Measurements from ENCODE around the gene H6PD.

H6PD gene

GRCh38 chr1:9241891-9242290, 7.3 kb downstream of the H6PD start:
- no peak for DNase-seq (ENCODE audit: low read depth)

DNA sequence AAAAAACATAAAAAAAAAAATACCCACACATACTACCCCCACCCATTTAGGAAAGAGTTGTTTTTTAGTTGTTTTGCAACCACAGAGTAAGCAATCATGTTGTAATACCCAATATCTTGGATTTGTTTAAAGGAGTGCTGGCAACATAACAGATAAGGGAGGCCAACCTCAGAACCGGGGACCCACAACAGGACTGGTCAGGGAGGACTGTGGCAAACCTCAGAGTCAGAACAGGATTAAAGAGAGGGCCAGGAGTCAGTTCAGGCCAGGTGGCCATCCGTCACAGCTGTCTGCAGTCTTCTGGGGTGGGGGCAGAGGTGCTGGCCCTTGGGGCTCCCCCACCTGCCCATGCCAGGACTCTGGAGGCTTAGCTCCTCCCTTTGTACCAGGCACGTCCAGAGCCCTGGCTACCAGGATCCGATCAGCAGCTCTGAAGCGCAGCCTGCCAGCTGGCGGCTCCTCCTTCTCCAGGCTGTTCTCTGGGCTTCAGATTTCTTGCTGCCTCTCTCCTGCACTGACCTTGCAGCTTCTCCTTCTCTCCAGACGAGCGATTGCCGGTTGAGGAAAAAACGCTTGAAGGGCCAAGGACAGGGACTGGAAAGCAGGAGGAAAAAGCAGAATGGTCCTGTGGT, 7.9 kb downstream of the H6PD start:
- DNase-seq (ENCODE audit: low read depth): no peak

DNA sequence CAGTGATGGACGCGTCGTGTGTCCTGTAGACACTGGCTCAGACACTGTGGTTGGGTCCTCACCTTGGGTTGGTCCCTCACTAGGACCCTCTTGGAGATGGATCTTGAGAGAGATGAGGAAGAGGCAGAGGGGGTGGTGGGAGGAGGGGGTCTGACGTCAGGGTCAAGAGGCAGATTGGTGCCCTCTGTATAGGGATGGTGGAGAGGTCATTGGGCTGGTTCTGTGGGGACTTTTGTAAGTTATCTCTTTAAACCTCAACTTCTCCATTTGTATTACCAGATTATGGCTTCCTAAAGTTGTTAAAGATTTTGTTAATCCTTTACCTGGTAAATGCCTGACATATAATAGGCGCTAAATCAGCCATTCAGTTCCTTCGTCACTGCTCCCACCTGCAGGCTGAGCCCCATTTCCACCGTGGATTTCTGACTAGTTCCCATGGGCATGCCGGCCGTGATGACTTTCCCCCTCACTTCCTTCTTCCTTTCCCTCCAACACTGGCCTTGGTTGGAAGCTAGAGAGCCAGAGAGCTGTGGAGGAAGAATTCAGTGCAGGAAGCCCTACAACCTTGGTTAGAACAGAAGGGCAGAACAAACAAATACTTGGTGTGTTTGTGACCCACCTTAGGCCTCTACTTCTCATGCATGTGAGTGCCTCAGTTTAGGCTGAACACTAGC, 8.6 kb downstream of the H6PD start:
- DNase-seq (ENCODE audit: low read depth): no peak

DNA sequence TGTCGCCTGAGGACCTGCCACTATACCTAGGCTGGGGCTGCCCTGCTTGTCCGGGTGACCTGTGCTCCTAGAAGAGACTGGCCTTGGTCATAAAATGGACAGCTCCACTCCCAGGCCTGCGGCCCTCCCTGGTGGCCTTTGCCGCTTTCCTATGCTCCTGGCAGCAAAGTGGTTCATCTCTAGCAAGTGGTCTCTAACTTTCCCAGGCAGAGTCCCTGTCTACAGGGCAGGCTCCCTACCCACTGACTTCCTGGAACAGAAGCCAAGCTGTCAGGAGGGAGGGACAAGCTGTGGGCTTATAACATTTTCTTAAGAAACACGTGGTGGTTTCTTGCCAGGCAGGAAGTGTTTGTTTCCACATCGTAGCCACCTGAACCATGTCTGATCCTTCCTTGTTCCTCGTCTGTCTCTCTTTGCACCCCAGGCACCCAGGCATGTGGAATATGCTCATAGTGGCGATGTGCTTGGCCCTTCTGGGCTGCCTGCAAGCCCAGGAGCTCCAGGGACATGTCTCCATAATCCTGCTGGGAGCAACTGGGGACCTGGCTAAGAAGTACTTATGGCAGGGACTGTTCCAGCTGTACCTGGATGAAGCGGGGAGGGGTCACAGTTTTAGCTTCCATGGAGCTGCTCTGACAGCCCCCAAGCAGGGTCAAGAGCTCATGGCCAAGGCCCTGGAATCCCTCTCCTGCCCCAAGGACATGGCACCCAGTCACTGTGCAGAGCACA, 10.1 kb downstream of the H6PD start:
- no peak for DNase-seq (ENCODE audit: low read depth)

GRCh38 chr1:9245230-9245619, 10.7 kb downstream of the H6PD start:
- no peak for DNase-seq (ENCODE audit: low read depth)

GRCh38 chr1:9245661-9246060, 11.1 kb downstream of the H6PD start:
- DNase-seq (ENCODE audit: low read depth): no peak

DNA sequence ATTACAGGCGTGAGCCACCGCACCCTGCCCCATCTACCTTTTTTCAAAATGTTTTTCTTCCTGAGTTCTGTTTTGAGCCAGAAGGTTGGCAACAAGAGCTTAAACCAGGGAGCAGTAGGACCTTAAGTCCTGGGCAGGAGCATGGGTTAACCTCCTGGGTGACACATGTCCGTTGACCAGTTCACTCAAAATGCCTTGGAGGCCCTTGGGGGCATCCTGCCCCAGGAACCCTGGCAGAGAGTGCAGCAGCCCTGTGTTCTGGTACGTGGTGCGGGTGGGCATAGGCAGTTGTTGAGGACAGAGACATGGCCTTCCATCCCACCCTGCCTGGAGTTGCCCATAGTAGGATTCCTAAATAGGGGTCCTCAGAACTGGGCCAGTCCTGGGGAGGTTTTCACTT, 11.6 kb downstream of the H6PD start:
- no peak for DNase-seq (ENCODE audit: low read depth)

DNA sequence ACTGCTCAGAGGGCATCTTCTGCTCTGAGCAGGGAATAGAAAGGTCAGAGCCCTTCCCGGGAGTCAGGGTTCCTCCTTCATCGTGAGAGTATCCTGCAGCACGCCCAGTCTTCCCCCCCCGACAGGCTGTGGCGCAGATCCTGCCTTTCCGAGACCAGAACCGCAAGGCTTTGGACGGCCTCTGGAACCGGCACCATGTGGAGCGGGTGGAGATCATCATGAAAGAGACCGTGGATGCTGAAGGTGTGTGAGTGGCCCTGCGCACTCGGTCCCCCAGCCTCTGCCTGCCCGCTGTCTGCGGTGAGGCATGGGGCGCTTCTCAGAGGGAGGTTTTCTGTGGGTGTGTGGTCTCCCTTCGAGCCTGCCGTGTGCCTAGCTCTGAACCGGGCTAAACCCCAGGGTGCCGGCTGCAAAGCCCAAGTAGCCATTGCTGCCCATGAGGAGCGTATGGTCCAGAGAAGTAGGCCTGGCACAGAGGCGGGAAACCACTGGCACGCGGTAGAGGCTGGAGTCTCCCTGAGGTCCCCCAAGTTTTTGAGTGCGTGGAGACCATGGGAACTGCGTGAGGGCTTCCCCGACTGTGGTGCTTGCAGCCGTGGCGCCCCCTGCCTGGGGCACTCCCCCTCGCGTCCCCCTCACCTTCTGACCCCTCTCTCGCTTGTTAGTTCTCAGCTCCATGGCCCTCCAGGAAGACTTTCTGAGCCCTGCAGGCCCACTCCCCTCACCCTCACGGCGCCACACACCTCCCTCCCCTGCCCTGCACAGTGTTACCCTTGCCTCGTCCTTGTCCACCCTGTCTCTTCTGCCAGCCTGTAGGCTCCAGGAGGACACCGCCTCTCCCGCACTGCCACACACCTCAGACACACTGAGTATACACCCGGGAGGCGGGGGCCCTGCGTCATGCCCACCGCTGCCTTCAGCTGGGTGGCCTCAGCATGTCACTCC, 12.5 kb downstream of the H6PD start:
- DNase-seq (ENCODE audit: low read depth): no peak

DNA sequence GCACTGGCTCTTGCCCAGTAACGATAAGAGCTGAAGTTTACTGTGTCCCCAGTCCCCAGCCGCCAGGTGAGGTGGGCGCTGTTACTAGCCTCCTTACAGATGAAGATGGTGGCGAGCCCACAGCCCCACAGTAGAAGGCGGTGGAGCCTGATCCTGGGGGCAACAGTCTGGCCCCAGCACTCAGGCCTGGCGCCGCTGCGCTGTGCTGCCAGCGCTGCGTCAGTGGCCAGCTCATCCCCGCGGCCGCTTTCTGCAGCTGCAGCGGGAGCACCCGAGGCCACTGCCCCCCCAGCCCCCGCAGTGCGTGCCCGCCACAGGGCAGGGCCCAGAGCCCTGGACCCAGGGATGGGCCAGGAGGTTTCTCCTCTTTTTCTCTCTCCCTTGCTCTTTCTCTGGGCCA, 13.3 kb downstream of the H6PD start:
- DNase-seq (ENCODE audit: low read depth): no peak

DNA sequence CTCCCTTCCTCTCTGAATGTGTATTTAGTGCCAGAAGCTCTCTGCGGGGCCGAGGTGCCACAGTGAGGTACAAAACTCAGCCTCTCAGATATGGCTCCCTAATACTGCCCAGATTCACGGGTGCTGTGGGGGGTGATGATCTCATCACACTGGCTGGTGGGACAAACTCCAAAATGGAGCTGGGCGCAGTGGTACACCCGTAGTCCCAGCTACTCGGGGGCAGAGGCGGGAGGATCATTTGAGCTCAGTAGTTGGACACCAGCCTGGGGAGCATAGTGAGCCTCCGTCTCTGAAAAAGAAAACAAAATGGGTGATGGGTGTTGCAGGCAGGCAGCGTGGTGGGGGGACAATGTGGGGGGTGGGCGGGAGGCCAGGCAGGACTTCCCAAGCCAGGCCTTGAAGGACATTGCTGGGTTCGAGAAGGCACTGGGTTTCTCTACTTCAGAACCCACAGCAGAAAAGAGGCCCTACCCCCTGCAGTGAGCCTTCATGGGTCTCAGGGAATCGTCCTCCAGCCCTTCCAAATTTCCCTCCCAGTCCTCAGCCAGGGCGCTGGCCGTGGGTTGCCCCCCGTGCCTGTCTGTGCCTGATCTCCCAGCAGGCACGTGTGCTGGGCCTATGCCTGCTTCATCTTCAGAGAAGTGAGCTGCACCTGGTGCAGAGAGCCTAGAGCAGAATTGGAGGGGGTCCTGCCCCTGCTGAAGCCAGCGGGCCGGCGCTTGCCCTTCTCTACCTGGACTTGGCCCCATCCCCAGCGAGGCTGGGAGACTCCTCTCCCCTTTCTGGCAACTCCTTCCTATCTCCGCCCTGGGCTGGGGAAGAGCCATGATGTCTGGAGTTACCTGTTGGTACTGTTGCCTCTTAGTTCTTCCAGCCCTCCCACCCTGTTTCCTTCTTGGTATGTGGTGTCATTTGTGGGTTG, 14.0 kb downstream of the H6PD start:
- DNase-seq (ENCODE audit: low read depth): no peak

- no peak for DNase-seq (ENCODE audit: low read depth)
Observed at GRCh38 chr1:9249263-9249533, 14.6 kb downstream of the H6PD start.

DNA sequence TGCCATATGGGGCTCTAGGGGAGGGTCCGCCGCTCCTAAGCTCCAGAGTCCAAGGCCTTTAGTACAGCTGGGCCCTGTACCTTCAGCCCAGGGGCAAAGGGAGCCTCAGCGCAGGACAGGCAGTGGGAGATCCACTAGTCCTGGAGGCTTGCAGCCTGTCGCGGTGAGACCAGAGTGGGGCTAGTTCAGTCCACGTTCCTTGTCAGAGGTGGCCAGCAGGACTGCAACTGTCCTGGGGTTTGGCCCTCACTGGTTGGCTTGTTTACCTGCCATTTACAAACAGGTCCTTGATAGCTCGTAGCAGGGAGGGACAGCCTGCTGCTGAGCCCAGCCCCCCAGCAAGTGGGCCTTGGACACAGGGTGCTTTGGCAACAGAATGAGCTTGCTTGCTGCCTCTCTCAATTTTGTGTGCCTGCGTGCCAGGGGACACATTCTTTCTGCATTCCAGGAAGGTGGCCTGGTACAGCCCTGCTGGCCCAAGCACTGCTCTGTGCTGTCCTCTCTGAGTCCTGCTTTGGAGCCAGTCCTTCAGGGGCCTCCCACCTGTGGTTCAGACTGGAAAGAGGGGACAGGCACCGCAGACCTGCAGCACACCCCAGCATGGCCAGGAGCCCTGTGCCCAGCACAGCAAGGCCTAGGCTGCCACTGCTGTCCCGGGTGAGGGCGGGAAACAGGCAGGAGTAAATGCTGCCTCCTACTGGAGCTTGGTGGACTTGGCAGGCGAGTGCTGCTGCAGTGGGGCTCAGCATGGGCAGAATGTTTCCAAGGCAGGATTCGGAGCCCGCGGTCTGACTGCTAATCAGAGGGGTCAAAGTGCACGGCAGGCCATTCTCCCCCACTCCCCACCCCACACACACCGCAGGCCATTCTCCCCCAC, 15.2 kb downstream of the H6PD start:
- DNase-seq (ENCODE audit: low read depth): no peak

DNA sequence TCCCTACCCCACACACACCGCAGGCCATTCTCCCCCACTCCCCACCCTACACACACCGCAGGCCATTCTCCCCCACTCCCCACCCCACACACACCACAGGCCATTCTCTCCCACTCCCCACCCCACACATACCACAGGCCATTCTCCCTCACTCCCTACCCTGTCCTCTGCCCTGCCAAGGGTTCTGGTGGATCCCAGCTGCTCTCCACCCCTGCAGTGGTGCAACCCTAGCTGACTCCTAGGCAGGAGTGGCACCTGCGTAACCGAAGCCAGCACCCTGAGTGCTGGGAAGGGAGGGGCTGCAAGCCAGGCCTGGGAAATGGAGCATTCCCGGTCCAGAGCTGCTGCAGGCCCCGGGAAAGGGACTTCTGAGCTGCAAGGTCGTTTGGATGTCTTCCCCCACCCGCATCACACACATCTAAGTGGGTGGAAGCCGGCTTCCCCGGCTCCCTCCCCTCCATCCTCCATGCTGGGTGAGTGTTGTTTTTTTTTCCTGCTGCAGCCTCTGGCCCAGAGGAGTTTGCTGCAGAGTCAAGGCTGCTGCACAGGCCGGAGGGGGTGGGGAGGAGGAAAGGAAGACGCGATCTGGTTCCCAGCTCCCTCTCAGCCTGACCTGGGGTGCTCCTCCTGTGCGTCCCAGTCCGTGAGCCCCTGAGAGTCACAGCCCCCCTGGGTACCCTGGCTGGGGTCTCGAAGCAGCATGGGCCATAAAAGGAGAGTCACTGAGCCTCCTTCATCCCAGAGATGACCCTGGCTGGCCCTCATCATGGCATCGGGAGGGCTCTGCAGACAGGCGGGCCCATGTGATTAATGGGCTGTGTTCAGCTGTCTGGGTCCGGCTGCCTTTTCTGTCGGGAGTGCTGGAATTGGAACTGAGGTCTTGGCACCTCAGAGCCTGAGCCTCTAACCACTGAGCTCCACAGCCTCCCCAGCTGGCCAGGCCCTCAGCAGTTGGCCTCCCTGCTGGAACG, 16.1 kb downstream of the H6PD start:
- no peak for DNase-seq (ENCODE audit: low read depth)

DNA sequence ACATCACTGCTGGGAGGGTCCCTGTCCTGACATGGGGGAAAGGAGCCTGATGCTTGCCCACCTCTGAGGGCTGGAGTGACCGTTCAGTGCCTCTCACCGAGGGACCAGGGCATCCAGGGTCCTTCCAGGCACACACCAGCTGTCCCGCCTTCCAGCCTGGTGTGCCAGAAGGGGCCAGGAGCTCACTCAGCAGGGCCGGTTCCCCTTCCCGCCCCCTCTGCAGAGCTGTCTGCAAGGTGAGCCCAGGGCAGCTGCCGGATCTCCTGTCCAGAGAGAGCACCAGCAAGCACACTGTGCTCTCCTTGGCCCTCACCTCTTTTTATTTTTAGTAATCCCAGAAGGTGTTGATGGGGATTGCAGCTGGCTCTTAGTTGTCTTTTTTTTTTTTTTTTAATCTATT, 16.9 kb downstream of the H6PD start:
- DNase-seq (ENCODE audit: low read depth): no peak

GRCh38 chr1:9253004-9253403, 18.4 kb downstream of the H6PD start:
- DNase-seq (ENCODE audit: low read depth): no peak

DNA sequence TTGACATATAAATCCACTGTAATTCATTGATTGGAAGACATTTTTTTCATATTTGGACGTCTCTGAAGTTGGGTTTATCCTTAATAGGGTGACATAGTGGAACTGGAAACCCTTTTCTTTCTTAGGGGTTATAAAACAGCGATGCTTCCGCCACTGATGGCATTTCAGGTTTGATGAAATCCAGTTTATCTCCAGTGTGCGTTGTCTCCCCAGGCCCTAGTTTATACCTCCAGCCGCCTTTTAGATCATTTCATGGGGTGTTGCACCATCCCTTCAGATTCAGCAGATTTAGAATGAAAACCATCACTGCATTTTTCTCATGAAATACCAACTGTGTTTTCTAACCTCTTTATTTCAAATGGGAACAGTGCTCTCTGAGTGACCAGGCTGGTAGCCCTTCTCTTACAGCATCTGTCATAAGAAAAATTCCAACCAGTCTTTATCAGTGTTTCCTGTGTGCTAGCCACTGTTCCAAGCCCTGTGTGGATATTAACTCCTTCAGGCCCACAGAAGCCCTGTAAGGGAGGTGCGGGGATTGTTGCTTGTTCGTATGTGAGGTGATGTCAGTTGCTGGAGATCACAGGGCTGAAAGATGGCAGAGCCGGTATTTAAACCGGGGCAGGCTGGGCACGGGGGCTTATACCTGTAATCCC, 19.0 kb downstream of the H6PD start:
- no peak for DNase-seq (ENCODE audit: low read depth)

DNA sequence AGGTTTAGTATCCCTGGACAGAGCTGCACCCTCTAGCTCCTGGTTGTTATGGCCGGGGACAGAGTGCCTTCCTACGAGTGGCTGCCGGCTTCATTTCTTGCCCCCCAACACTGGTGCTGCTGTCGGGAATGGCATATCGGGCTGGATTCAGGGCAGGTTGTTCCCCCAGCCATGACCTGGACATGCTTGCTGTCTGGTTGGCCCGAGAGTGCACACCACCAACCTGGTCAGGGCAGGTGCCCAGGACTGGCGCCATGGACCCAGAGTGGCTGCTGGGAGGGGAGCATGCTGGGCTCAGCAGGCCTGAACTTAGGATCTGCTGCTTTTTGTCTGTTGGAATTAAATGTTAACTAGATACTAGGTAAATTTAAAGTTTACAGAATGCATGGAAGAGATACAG, 21.8 kb downstream of the H6PD start:
- DNase-seq (ENCODE audit: low read depth): no peak

DNA sequence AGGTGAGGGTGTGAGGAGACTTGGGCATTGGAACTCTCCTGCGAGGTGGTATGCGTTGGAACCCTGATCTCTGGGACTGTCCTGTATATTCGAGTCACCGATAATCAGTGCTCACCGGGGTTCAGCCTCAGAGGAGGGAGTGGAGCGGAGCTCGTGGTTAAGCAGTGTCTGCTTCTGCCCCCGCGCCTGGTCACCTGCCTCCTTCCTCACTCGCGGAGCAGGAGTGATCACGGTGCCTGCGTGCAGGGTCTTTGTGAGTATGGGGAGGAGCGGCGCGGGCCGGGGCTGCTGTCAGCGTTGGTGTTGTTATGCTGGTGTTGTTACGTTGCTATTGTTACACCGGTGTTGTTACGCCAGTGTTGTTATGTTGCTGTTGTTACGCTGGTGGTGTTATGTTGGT, 23.3 kb downstream of the H6PD start:
- no peak for DNase-seq (ENCODE audit: low read depth)

GRCh38 chr1:9258629-9259028, 24.1 kb downstream of the H6PD start:
- DNase-seq (ENCODE audit: low read depth): no peak

Measured in activated T-cell treated with anti-CD3 and anti-CD28 coated beads for 1 hour (primary cell).